Neural cell (in vitro differentiated cells): ENCODE data around the gene PEMT. TPM values are rescaled to one million over a fixed set of nuclear protein-coding genes. Genes with fewer than 3 reads are reported as not detected.
"Not testable (repeated sequence)": the region's sequence is repeated elsewhere in the genome, so short reads cannot be mapped to it uniquely, and the experiment has no call there.

ENCODE experiments used
- H2AFZ ChIP-seq: fragments of 200-600, 300-800 bp; sonication (generic), shearing (Covaris generic); 2 replicates; pipeline ENCODE4 v1.6.0; 2014; ENCODE audit warnings: low read depth, mild to moderate bottlenecking, antibody characterized with exemption, low read length, moderate library complexity
- H3F3A ChIP-seq: fragments of 200-600 bp; shearing (Covaris generic); 2 replicates; pipeline ENCODE4 v1.6.1; 2016; ENCODE audit warnings: mild to moderate bottlenecking, moderate library complexity, mixed read lengths, antibody characterized with exemption, low read length; ENCODE audit not compliant: insufficient read depth, poor library complexity, severe bottlenecking
- H3K27ac ChIP-seq: fragments of 200-600, 300-800 bp; sonication (generic), shearing (Covaris generic); 2 replicates; pipeline ENCODE4 v1.5.1; 2014; ENCODE audit warnings: mild to moderate bottlenecking, low read length, moderate library complexity
- H3K27me3 ChIP-seq: fragments of 300-800, 200-600 bp; sonication (generic), shearing (Covaris generic); 2 replicates; pipeline ENCODE4 v1.6.0; 2014; ENCODE audit warnings: mild to moderate bottlenecking, low read depth, low read length, moderate library complexity; ENCODE audit not compliant: insufficient read depth
- H3K36me3 ChIP-seq: fragments of 300-800, 200-600 bp; sonication (generic), shearing (Covaris generic); 2 replicates; pipeline ENCODE4 v1.5.1; 2014; ENCODE audit warnings: mild to moderate bottlenecking, antibody characterized with exemption, low read length, moderate library complexity; ENCODE audit not compliant: insufficient read depth
- H3K4me2 ChIP-seq: fragments of 300-800, 200-600 bp; sonication (generic), shearing (Covaris generic); 2 replicates; pipeline ENCODE4 v1.6.0; 2014; ENCODE audit warnings: mild to moderate bottlenecking, low read length
- H3K4me3 ChIP-seq: fragments of 300-800, 200-600 bp; sonication (generic), shearing (Covaris generic); 2 replicates; pipeline ENCODE4 v1.5.1; 2014; ENCODE audit warnings: mild to moderate bottlenecking, low read length, moderate library complexity
- H3K79me2 ChIP-seq: fragments of 200-600 bp; shearing (Covaris generic); replicated peaks from 2 replicates; pipeline ENCODE4 v1.6.0; 2014; ENCODE audit warnings: mild to moderate bottlenecking, low read length, moderate library complexity; ENCODE audit not compliant: insufficient read depth
- H3K9ac ChIP-seq: fragments of 300-800, 200-600 bp; sonication (generic), shearing (Covaris generic); 2 replicates; pipeline ENCODE4 v1.6.1; 2016; ENCODE audit warnings: mild to moderate bottlenecking, low read length, mixed read lengths
- H3K9me2 ChIP-seq: fragments of 200-600 bp; shearing (Covaris generic); 2 replicates; pipeline ENCODE4 v1.6.1; 2016; ENCODE audit warnings: mild to moderate bottlenecking, low read length, mixed read lengths; ENCODE audit not compliant: insufficient read depth
- H3K9me3 ChIP-seq: fragments of 200-600, 300-800 bp; sonication (generic), shearing (Covaris generic); 2 replicates; pipeline ENCODE4 v1.6.1; 2016; ENCODE audit warnings: mild to moderate bottlenecking, mixed run types, low read length, moderate library complexity, mixed read lengths
- H4K20me1 ChIP-seq: fragments of 200-600 bp; shearing (Covaris generic); 2 replicates; pipeline ENCODE4 v1.6.1; 2016; ENCODE audit warnings: mild to moderate bottlenecking, mixed run types; ENCODE audit not compliant: insufficient read depth
- CTCF ChIP-seq: fragments of 450-650 bp; IDR thresholded peaks from 2 replicates; pipeline ENCODE4 v1.5.1; 2014; ENCODE audit warnings: antibody characterized with exemption, mild to moderate bottlenecking, moderate library complexity; ENCODE audit not compliant: poor library complexity, severe bottlenecking
- EP300 ChIP-seq: fragments of 450-650 bp; conservative IDR thresholded peaks from 2 replicates; pipeline ENCODE4 v1.6.1; 2014; ENCODE audit warnings: antibody characterized with exemption, mild to moderate bottlenecking, moderate library complexity; ENCODE audit not compliant: poor library complexity, severe bottlenecking
- EZH2 ChIP-seq: fragments of 200-600, 300-800 bp; shearing (Covaris generic), sonication (generic); IDR thresholded peaks from 2 replicates; pipeline ENCODE4 v1.6.1; 2014; ENCODE audit warnings: antibody characterized with exemption, low read length, borderline replicate concordance, mild to moderate bottlenecking; ENCODE audit not compliant: insufficient read depth, poor library complexity, severe bottlenecking
- MXI1 ChIP-seq: fragments of 450-650 bp; conservative IDR thresholded peaks from 2 replicates; pipeline ENCODE4 v1.6.1; 2014; ENCODE audit warnings: antibody characterized with exemption, mild to moderate bottlenecking; ENCODE audit not compliant: poor library complexity, severe bottlenecking
- POLR2AphosphoS5 ChIP-seq: IDR thresholded peaks from 2 replicates; pipeline ENCODE4 v1.6.1; 2012
- RAD21 ChIP-seq: fragments of 450-650 bp; conservative IDR thresholded peaks from 2 replicates; pipeline ENCODE4 v1.6.1; 2014; ENCODE audit warnings: antibody characterized with exemption, mild to moderate bottlenecking, moderate library complexity
- REST ChIP-seq: IDR thresholded peaks from 2 replicates; pipeline ENCODE4 v1.6.1; 2012; ENCODE audit warnings: borderline replicate concordance
- SMC3 ChIP-seq: fragments of 450-650 bp; conservative IDR thresholded peaks from 2 replicates; pipeline ENCODE4 v1.6.1; 2014; ENCODE audit warnings: antibody characterized with exemption, mild to moderate bottlenecking, moderate library complexity; ENCODE audit not compliant: poor library complexity
- TAF1 ChIP-seq: IDR thresholded peaks from 2 replicates; pipeline ENCODE4 v1.6.1; 2012; ENCODE audit warnings: low read depth
- polyA minus RNA-seq: library from RNA; depleted of rRNA, polyadenylated mRNA; stranded (reverse); fragments of >200 nt; gene quantifications from 2 replicates; pipeline ENCODE4 v1.2.3, GENCODE V29; 2014
- polyA plus RNA-seq: library from polyadenylated mRNA; depleted of rRNA; stranded (reverse); fragments of >200 nt; gene quantifications from 2 replicates; pipeline ENCODE4 v1.2.3, GENCODE V29; 2014

Gene PEMT
- polyA plus RNA-seq (64.2 and 71.7 TPM in 2 replicates), polyA minus RNA-seq (24.8 and 26.5 TPM in 2 replicates)

- Histone ChIP-seq H2AFZ (peak within 1 kb of the TSS; percentile 87), H3K79me2 (peaks cover 4% of the 10 kb centered on the region), H3K9me2 (no peaks in the 10 kb centered on the region), H3K4me2 (peak within 1 kb of the TSS; percentile 97), H3K9ac (peak within 1 kb of the TSS; percentile 92), H3K4me3 (peak within 1 kb of the TSS; percentile 89), H3K27ac (peak within 1 kb of the TSS; percentile 91), H3K36me3 (no peaks in the 10 kb centered on the region), H3K27me3 (no peaks in the 10 kb centered on the region), H3F3A (no peaks in the 10 kb centered on the region), H4K20me1 (no peaks in the 10 kb centered on the region), H3K9me3 (no peaks in the 10 kb centered on the region)
- peak; percentile 94 for TF ChIP-seq POLR2AphosphoS5
- TF ChIP-seq RAD21 = peak; percentile 40
- peak; percentile 30 for TF ChIP-seq CTCF
- peak; percentile 52 for TF ChIP-seq EP300
- TF ChIP-seq REST = peak; percentile 64
- peak; percentile 38 for TF ChIP-seq SMC3
- peak; percentile 95 for TF ChIP-seq MXI1
- TF ChIP-seq EZH2 = no peak
- no peak for TF ChIP-seq TAF1
Measured at GRCh38 chr17:17591355-17592298, at the start of gene PEMT. Gene PEMT, minus strand, starts transcription at chr17:17591708. Its CDS starts 82 bp downstream, at chr17:17591626.

GRCh38 chr17:17639661-17640270, 48.3 kb upstream of the PEMT start:
- not testable (repeated sequence) for H3K4me2 ChIP-seq

More at GRCh38 chr17:17639661-17640270, 48.3 kb upstream of the PEMT start:
- not testable (repeated sequence) for H4K20me1 ChIP-seq, H3K27ac ChIP-seq, H3K9me2 ChIP-seq, H3K36me3 ChIP-seq, H3K79me2 ChIP-seq, H3F3A ChIP-seq, H3K9ac ChIP-seq, H2AFZ ChIP-seq, H3K9me3 ChIP-seq, H3K27me3 ChIP-seq, H3K4me3 ChIP-seq
